Measurements from ENCODE around the gene PSMG3. TPM values are rescaled to one million over a fixed set of nuclear protein-coding genes. Genes with fewer than 3 reads are reported as not detected.
A peak's percentile ranks its signal among the peaks of the same experiment; 100 is the strongest.

Gene PSMG3
- total RNA-seq, 1 donor from 2014 or later: 19.3 TPM

DNA sequence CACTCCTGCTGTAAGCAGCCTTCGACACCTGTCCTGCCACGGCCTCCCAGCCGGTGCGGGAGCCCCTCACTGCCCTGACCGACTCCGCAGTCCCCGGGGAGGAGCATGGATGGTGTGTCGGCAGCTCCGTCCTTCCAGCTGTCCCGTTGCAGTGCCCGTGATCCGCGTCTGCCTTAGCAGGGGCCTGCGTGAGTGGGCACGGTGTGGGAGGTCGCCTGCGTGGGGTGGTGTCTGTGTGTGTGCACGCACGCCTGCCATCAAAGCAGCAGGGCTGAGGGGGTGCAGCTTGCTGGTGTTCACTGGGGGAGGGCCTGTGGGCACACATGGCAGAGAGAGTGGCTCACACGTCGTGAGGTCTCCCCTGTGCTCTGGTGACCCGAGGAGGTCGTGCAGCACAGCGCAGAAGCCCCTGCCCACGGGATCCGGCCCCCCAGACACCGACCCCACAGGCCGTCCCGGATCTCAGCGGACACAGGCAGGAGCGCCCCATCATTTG, 29.0 kb downstream of the PSMG3 start:
- Histone ChIP-seq H3K36me3 (ENCODE audit: control insufficient read depth in 3 of 3, insufficient read depth in 3 of 3, low read length in 3 of 3) (peaks cover 19 to 35% (median 26%) of the 10 kb centered on the region in 3 donors), H3K27me3 (ENCODE audit: control insufficient read depth in 3 of 3, insufficient read depth in 3 of 3, low read length in 3 of 3) (no peaks in the 10 kb centered on the region), H3K4me1 (ENCODE audit: control insufficient read depth in 3 of 3, insufficient read depth in 3 of 3, low read length in 3 of 3) (peaks cover 28 to 37% (median 29%) of the 10 kb centered on the region in 3 donors), H3K4me3 (ENCODE audit: low read length in 3 of 3) (no peak overlapping the region), H3K9me3 (ENCODE audit: control insufficient read depth in 3 of 3, low read length in 3 of 3) (no peaks in the 10 kb centered on the region), H3K27ac (ENCODE audit: low read depth, low read length) (no peak overlapping the region), H3K9ac (ENCODE audit: low read depth in 1 of 3, low read length in 3 of 3) (no peak overlapping the region)

DNA sequence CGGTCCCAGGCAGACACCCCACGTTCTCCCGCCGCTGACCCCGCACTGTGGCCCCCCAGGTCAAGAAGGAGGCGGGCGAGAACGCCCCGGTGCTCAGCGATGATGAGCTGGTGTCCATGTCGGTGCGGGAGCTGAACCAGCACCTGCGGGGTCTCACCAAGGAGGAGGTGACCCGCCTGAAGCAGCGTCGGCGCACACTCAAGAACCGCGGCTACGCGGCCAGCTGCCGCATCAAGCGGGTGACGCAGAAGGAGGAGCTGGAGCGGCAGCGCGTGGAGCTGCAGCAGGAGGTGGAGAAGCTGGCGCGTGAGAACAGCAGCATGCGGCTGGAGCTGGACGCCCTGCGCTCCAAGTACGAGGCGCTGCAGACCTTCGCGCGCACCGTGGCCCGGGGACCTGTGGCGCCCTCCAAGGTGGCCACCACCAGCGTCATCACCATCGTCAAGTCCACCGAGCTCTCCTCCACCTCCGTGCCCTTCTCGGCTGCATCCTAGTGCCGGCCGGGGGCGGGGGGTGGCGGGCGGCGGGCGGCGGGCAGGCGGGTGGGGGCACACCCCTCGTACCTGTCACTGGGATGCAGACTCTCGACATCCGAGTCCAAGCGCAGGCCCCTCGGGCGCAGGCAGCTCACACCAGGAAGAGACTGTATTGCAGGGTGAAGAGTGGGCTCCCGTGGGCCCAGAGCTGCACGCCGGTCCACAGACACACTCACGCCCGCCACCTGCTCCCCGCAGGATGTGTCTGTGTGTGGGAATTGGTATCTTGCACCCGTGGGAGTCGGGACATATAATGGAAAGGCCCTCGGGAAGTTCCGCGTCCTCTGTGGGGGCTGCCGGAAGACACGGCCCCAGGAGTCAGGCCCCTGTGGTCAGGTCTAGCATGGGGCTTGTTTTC, 29.7 kb downstream of the PSMG3 start:
- Histone ChIP-seq H3K4me3 (ENCODE audit: low read length in 3 of 3) (no peak overlapping the region), H3K9me3 (ENCODE audit: control insufficient read depth in 3 of 3, low read length in 3 of 3) (no peaks in the 10 kb centered on the region), H3K4me1 (ENCODE audit: control insufficient read depth in 3 of 3, insufficient read depth in 3 of 3, low read length in 3 of 3) (peaks cover 28 to 44% (median 36%) of the 10 kb centered on the region in 3 donors), H3K27me3 (ENCODE audit: control insufficient read depth in 3 of 3, insufficient read depth in 3 of 3, low read length in 3 of 3) (no peaks in the 10 kb centered on the region), H3K27ac (ENCODE audit: low read depth, low read length) (no peak overlapping the region), H3K9ac (ENCODE audit: low read depth in 1 of 3, low read length in 3 of 3) (peak overlapping the region in 1 of 3 donors; percentile 33), H3K36me3 (ENCODE audit: control insufficient read depth in 3 of 3, insufficient read depth in 3 of 3, low read length in 3 of 3) (peaks cover 19 to 35% (median 26%) of the 10 kb centered on the region in 3 donors)

DNA sequence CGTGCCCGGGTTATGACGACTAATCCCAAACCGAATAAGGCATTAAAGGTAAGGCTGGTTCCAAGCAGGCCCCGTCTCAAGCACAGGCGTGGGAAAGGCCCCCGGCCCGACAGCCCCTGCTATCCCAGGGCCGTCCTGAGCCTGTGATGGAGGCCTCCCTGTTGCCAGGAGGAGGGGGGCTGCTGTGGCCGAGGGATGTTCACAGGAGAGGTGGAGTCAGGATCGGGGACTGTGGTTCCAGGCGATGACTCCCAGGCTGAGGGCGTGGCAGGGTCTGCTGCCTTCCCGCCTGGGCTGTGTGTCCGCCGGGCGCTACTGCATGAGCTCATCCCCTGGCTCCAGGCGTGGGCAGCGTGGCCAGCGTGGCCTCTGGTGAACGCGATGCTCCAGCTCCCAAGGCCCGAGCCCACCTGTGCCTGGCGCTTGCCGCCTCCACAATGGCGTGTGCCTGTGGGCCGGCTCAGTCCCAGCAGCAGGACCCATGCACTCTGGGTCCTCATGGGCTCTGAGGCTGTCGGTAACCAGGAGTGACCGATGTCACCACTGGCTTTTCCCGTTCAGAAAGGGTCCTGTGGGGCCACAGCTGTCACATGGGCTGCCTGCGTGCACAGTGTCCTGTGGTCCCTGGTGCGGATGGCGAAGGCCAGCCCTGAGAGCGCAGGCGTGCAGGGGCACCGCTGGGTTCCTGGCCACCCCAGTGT, 30.5 kb downstream of the PSMG3 start:
- Histone ChIP-seq H3K9me3 (ENCODE audit: control insufficient read depth in 3 of 3, low read length in 3 of 3) (no peaks in the 10 kb centered on the region), H3K4me3 (ENCODE audit: low read length in 3 of 3) (no peak overlapping the region), H3K9ac (ENCODE audit: low read depth in 1 of 3, low read length in 3 of 3) (peak overlapping the region in 1 of 3 donors; percentile 33), H3K27ac (ENCODE audit: low read depth, low read length) (peak overlapping the region; percentile 100), H3K4me1 (ENCODE audit: control insufficient read depth in 3 of 3, insufficient read depth in 3 of 3, low read length in 3 of 3) (peaks cover 29 to 51% (median 43%) of the 10 kb centered on the region in 3 donors), H3K27me3 (ENCODE audit: control insufficient read depth in 3 of 3, insufficient read depth in 3 of 3, low read length in 3 of 3) (no peaks in the 10 kb centered on the region), H3K36me3 (ENCODE audit: control insufficient read depth in 3 of 3, insufficient read depth in 3 of 3, low read length in 3 of 3) (peaks cover 16 to 31% (median 26%) of the 10 kb centered on the region in 3 donors)

DNA sequence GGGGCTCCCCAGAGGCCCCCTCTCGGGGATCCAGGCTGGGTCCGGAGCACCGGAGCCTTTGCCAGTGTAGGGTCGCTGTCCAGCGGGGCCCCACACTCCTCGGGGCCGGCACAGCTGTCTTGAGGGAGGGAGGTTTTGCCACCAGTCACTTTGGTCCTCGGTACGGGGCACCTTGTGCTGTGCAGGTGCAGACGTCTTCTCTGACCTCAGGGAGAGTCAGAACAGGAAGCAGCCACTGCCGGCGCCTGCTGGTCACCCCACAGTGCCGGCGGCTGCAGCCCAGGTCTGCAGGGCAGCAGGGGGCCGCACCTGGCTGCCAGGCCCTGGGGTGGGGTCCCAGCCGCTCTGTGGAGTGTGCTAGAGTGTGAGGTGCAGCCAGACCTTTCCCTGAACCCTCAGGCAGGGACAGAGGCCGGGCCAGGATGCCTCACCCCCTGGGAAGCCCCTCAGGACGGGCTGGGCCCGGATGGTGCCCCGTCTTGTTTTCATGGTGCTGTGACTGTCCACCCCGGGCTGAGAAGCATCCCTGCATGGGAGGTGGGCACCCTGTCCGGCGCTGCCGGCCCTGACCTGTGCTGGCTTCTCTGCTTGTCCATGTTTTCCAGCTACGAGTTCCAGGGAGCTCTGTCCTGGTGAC, 31.2 kb downstream of the PSMG3 start:
- H3K36me3 ChIP-seq (ENCODE audit: control insufficient read depth in 3 of 3, insufficient read depth in 3 of 3, low read length in 3 of 3): peaks cover 16 to 28% (median 22%) of the 10 kb centered on the region in 3 donors
- peak overlapping the region; percentile 100 for H3K27ac ChIP-seq (ENCODE audit: low read depth, low read length)
- H3K9ac ChIP-seq (ENCODE audit: low read depth in 1 of 3, low read length in 3 of 3): peak overlapping the region in 2 of 3 donors; percentile 94 to 96
- H3K9me3 ChIP-seq (ENCODE audit: control insufficient read depth in 3 of 3, low read length in 3 of 3): no peaks in the 10 kb centered on the region
- H3K4me1 ChIP-seq (ENCODE audit: control insufficient read depth in 3 of 3, insufficient read depth in 3 of 3, low read length in 3 of 3): peaks cover 35 to 54% (median 50%) of the 10 kb centered on the region in 3 donors
- peak overlapping the region in 2 of 3 donors; percentile 82 to 83 for H3K4me3 ChIP-seq (ENCODE audit: low read length in 3 of 3)
- no peaks in the 10 kb centered on the region for H3K27me3 ChIP-seq (ENCODE audit: control insufficient read depth in 3 of 3, insufficient read depth in 3 of 3, low read length in 3 of 3)

DNA sequence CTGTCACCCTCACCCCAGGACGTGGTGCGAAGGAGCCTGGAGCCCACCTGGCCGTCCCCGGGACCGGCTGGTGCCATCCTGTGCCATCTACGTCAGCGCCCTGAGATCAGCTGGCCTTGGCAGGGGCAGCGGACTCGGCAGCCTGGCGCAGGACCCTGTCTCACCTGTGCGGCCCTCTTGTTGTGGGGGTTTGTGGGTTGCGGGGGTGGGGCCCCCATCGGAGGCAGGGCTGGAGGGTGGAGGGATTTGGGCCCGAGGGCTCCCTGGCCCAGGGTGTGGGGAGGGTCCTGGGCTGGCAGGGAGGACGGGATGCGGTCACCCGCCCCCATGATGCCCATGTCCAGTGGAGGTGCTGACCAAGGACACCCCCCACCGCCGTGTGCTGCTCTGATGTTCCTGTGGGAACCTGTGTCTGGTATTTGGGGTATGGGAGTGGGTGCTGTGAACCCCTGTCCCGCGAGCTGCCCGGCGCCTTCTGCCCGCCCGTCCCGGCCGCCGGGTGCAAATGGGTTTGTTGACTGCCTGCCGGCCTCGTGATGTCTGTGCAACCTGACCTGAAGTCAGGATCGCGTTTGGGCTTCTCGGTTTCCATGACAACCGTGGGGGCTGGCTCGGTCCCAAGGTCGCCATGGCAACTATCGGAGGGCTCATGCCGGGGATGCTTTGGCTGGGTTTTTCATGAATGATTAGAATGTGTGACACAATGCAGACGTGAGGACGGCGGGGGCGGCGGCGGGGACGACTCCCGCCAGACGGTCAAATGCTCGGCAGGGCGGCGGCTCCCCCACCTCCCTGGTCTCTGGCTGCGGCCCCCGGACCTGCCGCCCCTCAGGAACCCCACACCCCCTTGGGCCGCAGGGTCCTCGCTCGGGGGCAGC, 32.1 kb downstream of the PSMG3 start:
- Histone ChIP-seq H3K27me3 (ENCODE audit: control insufficient read depth in 3 of 3, insufficient read depth in 3 of 3, low read length in 3 of 3) (no peaks in the 10 kb centered on the region), H3K9me3 (ENCODE audit: control insufficient read depth in 3 of 3, low read length in 3 of 3) (no peaks in the 10 kb centered on the region), H3K27ac (ENCODE audit: low read depth, low read length) (peak overlapping the region; percentile 100), H3K9ac (ENCODE audit: low read depth in 1 of 3, low read length in 3 of 3) (peak overlapping the region; percentile 91 to 96 (median 94)), H3K4me3 (ENCODE audit: low read length in 3 of 3) (peak overlapping the region; percentile 66 to 83 (median 82)), H3K4me1 (ENCODE audit: control insufficient read depth in 3 of 3, insufficient read depth in 3 of 3, low read length in 3 of 3) (peaks cover 44 to 63% (median 59%) of the 10 kb centered on the region in 3 donors), H3K36me3 (ENCODE audit: control insufficient read depth in 3 of 3, insufficient read depth in 3 of 3, low read length in 3 of 3) (peaks cover 16 to 24% (median 18%) of the 10 kb centered on the region in 3 donors)

DNA sequence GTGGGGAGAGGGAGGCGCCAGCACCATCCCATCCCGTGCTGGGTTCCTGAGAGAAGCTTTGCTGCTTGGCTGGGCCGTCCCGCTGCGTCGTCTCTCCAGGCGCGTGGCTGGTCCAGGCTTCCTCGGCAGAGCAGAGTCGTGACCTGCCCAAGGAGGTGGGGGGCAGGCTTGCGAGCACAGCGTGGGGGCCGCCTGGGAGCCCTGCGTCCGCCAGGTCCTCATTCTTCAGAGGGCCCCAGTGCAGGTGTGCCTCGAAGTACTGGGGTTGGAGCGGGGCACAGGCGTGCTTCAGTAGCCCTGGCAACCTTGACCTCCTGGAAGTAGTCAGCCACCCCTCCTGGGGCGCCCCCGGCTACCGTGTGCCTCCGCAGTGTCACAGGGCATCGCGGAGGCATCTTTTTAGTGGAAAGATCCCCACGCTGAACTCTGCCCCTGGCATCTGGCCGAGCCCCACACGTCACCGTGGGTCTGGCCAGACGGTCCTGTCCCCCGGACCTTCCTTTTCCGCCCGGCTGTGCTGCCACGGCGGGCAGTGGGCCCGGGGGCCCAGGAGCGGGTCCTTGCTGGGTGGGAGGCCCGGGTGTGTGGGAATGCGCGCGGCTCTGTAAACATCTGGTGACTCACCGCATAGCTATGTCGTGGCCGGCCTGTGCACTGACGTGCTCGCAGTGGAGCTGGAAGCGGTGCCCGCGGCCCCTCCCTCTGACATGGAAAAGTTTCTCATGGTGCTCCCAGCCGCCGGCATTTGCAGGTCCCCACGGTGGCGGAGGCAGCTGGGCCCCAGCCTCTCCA, 32.9 kb downstream of the PSMG3 start:
- H3K4me3 ChIP-seq (ENCODE audit: low read length in 3 of 3): peak overlapping the region; percentile 66 to 83 (median 82)
- peak overlapping the region; percentile 91 to 96 (median 94) for H3K9ac ChIP-seq (ENCODE audit: low read depth in 1 of 3, low read length in 3 of 3)
- peak overlapping the region; percentile 100 for H3K27ac ChIP-seq (ENCODE audit: low read depth, low read length)
- peaks cover 16 to 24% (median 18%) of the 10 kb centered on the region in 3 donors for H3K36me3 ChIP-seq (ENCODE audit: control insufficient read depth in 3 of 3, insufficient read depth in 3 of 3, low read length in 3 of 3)
- H3K4me1 ChIP-seq (ENCODE audit: control insufficient read depth in 3 of 3, insufficient read depth in 3 of 3, low read length in 3 of 3): peaks cover 52 to 72% (median 67%) of the 10 kb centered on the region in 3 donors
- H3K9me3 ChIP-seq (ENCODE audit: control insufficient read depth in 3 of 3, low read length in 3 of 3): no peaks in the 10 kb centered on the region
- no peaks in the 10 kb centered on the region for H3K27me3 ChIP-seq (ENCODE audit: control insufficient read depth in 3 of 3, insufficient read depth in 3 of 3, low read length in 3 of 3)

DNA sequence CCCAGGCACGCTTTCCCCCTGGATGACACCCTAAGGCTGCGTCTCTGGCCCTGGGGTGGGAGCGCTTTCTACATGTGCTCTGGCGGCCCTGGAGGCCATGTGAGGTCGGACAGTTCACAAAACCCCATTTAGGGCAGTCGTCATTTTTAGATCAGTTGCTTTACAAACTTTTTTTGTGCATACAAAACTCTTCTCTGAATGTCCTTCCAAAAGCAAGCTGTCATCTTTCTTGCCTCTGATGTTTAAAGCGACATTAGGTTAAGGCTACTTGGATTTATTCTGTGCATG, 33.4 kb downstream of the PSMG3 start:
- H3K27me3 ChIP-seq (ENCODE audit: control insufficient read depth in 3 of 3, insufficient read depth in 3 of 3, low read length in 3 of 3): no peaks in the 10 kb centered on the region
- peaks cover 14 to 21% (median 17%) of the 10 kb centered on the region in 3 donors for H3K36me3 ChIP-seq (ENCODE audit: control insufficient read depth in 3 of 3, insufficient read depth in 3 of 3, low read length in 3 of 3)
- no peaks in the 10 kb centered on the region for H3K9me3 ChIP-seq (ENCODE audit: control insufficient read depth in 3 of 3, low read length in 3 of 3)
- peak overlapping the region; percentile 91 to 96 (median 94) for H3K9ac ChIP-seq (ENCODE audit: low read depth in 1 of 3, low read length in 3 of 3)
- peak overlapping the region; percentile 66 to 83 (median 82) for H3K4me3 ChIP-seq (ENCODE audit: low read length in 3 of 3)
- peak overlapping the region; percentile 100 for H3K27ac ChIP-seq (ENCODE audit: low read depth, low read length)
- peaks cover 57 to 77% (median 73%) of the 10 kb centered on the region in 3 donors for H3K4me1 ChIP-seq (ENCODE audit: control insufficient read depth in 3 of 3, insufficient read depth in 3 of 3, low read length in 3 of 3)

DNA sequence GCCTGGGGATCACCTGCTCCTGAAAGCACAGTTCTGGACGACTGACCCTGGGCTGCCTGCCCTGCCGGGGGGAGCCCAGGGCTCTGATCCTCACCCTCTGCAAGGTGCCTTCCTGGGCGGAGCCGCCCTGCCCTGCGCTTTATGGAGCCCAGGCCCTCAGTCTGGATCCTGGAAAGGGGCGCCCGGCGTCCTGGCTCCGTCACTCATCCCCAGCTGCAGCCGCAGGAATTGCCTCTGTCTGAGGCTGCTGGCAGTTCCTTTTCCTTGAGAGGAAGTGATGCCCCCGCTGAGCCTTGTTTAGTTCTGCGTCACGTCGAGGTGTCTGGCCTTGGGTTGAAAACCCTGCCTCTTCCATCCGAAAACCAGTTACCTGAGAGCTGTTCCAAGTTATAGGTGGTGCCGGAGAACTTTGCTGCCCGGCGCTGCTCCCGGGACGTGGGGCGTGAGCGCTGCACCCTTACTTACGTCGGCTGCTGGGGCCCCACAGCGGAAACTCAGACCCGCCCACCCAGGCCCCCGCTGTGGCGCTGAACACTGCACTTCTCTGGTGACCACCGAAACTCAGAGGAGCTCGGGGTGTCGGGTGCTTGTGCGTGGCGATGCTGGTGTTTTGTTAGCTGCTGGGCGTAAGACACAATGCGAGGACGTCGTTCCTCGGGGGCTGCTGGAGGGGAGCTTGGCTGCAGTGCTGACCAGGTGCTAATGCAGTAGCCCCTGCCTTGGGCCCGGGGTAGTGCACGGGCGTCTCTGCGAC, 34.0 kb downstream of the PSMG3 start:
- Histone ChIP-seq H3K4me1 (ENCODE audit: control insufficient read depth in 3 of 3, insufficient read depth in 3 of 3, low read length in 3 of 3) (peaks cover 60 to 79% (median 74%) of the 10 kb centered on the region in 3 donors), H3K9ac (ENCODE audit: low read depth in 1 of 3, low read length in 3 of 3) (peak overlapping the region in 2 of 3 donors; percentile 94 to 96), H3K9me3 (ENCODE audit: control insufficient read depth in 3 of 3, low read length in 3 of 3) (no peaks in the 10 kb centered on the region), H3K36me3 (ENCODE audit: control insufficient read depth in 3 of 3, insufficient read depth in 3 of 3, low read length in 3 of 3) (peaks cover 11 to 17% (median 11%) of the 10 kb centered on the region in 3 donors), H3K4me3 (ENCODE audit: low read length in 3 of 3) (peak overlapping the region; percentile 66 to 83 (median 82)), H3K27ac (ENCODE audit: low read depth, low read length) (peak overlapping the region; percentile 100), H3K27me3 (ENCODE audit: control insufficient read depth in 3 of 3, insufficient read depth in 3 of 3, low read length in 3 of 3) (no peaks in the 10 kb centered on the region)

All from skeletal muscle tissue (tissue), 4 donors.